HCEC 1CT (cell line): ENCODE measurements around the gene PIAS4.
A peak's percentile ranks its signal among the peaks of the same experiment; 100 is the strongest.

ENCODE experiments used
- DNase-seq: peaks from one replicate; pipeline ENCODE4 v3.0.0-alpha.2; 2017

The PIAS4 gene

DNA sequence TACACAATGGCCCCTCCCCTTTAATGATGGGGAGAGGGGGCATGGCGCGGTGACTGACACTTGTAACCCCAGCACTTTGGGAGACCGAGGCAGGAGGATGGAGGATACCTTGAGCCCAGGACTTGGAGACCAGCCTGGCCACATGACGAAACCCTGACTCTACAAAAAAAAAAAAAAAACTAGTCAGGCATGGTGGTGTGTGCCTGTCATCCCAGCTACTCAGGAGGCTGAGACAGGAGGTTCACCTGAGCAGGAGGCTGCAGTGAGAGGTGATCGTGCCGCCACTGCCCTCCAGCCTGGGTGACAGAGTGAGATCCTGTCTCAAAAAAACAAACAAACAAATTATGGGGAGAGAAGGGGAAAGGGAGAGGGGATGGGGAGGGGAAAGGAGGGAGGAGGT is 72.9 kb downstream of the PIAS4 start:
- no peak for DNase-seq

DNA sequence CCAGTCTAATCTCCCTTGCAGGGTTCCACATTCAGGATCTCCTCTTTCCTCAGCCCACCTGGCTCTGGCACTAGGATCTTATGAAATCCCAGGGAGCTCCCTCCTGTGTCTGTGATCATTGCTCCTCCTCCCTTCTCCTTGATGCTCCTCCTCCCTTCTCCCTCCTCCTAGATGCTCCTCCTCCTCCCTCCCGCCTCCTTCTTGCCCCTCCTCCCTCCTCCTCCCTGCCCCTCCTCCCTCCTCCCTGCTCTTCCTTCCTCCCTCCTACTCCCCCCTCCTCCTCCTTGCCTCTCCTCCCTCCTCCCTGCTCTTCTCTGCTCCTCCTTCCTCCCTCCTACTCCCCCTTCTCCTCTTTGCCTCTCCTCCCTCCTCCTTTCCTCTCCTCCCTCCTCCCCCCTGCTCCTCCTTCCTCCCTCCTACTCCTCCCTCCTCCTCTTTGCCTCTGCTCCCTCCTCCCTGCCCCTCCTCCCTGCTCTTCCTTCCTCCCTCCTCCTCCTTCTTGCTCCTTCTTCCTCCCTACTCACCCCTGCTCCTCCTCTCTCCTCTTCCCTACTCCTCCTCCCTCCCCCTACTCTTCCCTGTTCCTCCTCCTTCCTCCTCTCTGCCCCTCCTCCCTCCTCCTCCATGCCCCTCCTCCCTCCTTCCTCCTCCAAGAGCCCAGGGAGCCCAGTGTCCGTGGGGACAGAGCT is 74.0 kb downstream of the PIAS4 start:
- DNase-seq = peak; percentile 36

DNA sequence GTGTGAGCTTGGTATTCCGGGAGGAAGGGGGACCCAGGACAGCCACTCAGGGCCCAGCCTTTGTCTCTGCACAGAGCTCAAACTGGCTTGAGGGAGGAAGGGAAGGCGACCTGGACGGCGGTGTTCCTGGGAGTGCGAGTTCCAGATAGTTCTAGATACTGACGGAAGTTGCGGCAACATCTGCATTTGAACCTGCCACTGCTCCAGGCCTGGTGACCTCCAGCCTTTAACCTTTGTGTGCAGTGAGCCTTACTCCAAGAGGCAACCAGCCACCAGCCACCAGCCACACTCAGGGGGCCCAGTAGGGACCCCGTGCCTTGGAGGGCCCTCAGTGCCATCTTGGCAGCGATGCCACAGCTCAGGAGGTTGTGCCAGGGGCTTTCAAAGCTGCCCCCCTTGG is 74.6 kb downstream of the PIAS4 start:
- no peak for DNase-seq

DNA sequence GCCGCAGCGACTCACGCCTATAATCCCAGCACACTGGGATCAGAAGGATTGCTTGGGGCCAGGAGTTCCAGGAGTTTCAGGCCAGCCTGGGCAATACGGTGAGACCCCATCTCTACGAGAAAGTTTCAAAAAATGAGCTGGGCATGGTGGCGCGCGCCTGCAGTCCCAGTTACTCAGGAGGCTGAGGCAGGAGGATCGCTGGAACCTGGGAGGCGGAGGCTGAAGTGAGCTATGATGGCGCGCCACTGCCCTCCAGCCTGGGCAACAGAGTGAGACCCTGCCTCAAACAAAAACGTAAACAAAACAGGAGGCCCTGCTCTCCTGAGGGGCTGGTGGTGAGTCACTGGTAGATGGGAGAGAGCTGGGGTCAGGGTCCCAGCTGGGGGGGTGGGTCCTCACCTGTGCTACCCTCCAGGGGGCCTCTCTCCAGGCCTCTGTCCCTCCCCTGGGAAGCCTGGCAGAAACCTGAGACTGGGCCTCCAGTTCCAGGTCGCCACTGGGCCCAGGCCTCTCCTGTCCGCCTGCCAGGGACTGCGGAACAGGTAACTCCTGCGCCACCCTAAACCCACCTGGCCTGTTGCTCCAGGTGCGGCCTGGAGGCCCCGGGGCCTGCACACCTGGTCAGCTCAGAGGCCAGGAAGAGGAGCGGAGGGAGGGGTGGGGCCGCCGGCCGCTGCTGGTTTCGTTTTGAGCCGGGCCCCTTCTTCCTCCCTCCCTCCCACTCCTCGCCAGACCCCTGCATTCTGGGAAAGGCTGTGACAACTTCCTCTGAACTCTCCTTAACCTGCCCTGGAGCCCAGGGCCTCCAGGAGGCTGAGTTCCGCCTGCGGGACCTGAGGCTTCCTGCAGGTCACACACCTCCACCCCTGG is 76.4 kb downstream of the PIAS4 start:
- DNase-seq = no peak

DNA sequence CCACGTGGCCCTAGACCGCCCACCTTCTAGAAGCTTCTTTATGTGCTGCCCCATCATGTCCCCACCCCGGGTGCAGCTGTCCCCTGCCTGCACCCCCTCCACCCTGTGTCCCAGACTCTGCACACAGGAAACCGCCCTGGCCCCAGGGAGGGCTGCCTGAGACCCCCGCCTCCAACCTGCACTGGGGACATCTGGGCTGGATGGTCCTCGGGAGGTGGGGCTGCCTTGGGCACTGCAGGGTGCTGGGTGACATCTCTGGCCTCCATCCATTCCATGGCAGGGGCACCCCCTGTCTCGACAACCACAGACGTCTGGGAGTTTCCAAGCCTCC is 77.0 kb downstream of the PIAS4 start:
- DNase-seq = no peak

DNA sequence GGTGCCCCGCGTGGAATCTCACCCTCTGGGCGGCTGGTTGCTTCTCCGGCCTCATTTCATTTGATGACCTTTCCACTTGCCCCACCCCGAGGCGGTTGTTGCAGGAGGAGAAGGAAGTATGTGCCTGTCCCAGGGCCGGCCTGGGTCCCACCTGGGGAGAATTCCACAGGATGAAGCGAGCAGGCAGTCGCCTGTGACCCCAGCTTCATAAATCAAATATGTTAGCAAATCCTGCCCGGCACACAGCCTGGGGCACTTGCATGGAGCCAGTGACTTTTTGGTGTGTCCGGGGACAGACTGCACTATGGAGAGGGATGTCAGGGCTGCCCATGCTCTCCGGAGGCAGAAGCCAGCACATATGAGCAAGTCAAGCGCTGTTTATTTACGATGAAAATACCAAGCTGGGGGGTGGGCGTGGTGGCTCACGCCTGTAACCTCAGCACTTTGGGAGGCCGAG is 78.9 kb downstream of the PIAS4 start:
- DNase-seq = no peak

DNA sequence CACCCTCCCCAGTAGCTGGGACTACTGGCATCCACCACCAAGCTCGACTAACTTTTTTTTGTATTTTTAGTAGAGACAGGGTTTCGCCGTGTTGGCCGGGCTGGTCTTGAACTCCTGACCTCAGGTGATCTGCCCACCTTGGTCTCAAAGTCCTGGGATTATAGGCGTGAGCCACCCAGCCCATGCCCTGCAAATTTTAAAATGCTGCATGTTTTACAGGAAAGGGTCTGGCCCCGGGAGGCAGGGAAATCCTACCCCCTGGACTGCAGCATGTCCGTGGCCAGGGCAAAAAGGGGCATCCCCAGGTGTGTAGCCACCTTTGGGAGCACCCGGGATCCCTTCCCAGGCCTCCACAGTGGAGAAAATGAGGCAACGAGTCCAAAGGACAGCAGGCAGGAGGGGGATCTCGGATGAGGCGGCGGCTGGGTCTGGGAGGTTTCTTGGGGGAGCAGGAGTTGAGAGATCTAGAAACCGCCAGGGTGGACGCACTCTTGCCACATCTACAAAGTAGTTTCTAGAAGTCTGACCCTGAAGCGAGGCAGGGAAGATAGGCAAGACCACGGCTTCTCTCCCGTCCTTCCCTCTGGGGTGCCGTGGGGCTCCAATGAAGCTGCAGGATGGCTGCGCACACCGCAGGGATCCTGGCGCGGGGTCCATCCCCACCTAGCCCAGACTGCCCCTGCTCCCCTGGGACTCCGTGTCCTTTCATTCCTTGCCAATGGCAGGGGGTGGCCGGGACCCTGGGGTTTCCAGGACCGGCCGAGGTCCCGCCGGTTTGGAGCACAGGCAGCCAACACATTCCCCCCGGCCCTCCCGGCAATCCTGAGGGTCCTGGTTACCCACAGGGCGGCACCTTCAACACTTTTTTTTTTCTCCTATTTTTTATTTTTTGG is 80.5 kb downstream of the PIAS4 start:
- no peak for DNase-seq

DNA sequence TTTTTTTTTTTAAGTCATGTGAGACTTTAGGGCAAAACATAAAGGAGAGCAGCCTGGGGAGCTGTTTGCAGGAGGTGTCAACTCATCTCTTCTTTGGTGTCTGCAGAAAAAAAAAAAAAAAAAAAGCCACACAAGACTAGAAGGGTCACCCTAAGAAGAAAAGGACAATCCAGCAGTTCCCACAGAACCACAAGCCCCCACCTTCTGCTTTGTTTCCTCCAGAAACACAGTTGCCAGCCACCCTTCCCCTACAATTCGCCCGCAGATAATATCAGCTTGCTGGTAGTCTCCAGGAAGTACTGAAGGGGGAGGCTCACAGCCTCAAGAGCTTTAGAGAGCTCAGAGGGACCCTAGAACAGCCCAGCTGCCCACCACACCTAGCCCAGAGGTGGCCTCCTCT is 81.4 kb downstream of the PIAS4 start:
- DNase-seq = no peak
